OCI-LY7 (cell line): ENCODE results near the gene MYBBP1A.

Experiments used
- EZH2phosphoT487 ChIP-seq: fragments of 200-600 bp; sonication (generic); IDR thresholded peaks from 2 replicates; pipeline ENCODE4 v1.6.1; 2018; ENCODE audit warnings: low read depth, borderline replicate concordance, mild to moderate bottlenecking, mixed run types, antibody characterized with exemption, low read length, moderate library complexity, mixed read lengths
- TF ChIP-seq, protein P1 (sequence below): fragments of 200-600 bp; sonication (generic); conservative IDR thresholded peaks from 2 replicates; pipeline ENCODE4 v1.5.1; 2014; ENCODE audit warnings: mild to moderate bottlenecking, antibody characterized with exemption, low read length, moderate library complexity, mixed read lengths

DNA sequence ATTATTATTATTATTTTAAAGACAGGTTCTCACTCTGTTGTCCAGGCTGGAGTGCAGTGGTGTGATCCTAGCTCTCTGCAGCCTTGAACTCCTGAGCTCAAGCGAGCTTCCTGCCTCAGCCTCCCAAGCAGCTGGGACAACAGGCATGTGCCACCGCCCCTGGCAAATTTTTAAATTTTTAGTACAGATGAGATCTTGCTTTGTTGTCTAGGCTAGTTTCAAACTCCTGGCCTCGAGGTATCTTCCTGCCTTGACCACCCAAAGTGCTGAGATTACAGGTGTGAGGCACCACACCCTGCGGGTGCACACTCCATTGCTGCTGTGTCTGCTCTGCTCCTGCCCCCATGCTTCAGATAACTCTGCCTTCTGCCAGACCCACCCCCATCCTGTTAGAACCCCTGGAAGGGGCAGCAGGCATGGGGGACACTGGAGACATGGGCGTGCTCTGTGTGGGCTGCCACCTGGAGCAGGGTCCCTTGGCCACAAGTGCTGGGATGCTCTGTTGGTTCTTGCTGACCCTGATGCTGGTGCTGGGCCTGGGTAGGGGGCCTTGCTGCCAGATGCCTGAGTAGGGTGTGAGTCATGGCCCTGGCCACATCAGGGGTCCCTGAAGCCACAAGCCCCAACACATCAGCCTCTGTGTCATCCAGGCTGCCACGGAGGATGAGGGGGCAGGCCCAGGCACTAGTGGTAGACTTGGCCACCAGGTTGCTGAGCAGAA, 2.6 kb upstream of the MYBBP1A start:
- TF ChIP-seq, protein P1, sequence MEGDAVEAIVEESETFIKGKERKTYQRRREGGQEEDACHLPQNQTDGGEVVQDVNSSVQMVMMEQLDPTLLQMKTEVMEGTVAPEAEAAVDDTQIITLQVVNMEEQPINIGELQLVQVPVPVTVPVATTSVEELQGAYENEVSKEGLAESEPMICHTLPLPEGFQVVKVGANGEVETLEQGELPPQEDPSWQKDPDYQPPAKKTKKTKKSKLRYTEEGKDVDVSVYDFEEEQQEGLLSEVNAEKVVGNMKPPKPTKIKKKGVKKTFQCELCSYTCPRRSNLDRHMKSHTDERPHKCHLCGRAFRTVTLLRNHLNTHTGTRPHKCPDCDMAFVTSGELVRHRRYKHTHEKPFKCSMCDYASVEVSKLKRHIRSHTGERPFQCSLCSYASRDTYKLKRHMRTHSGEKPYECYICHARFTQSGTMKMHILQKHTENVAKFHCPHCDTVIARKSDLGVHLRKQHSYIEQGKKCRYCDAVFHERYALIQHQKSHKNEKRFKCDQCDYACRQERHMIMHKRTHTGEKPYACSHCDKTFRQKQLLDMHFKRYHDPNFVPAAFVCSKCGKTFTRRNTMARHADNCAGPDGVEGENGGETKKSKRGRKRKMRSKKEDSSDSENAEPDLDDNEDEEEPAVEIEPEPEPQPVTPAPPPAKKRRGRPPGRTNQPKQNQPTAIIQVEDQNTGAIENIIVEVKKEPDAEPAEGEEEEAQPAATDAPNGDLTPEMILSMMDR = no peak
- TF ChIP-seq EZH2phosphoT487 = no peak
